Measurements from ENCODE around the gene KCNMA1. TPM values are rescaled to one million over a fixed set of nuclear protein-coding genes. Genes with fewer than 3 reads are reported as not detected.

KCNMA1 gene
- total and polyA plus RNA-seq, 10 donors: 9.3 to 114 (median 51.5) TPM

- H3K9me3 ChIP-seq: no peaks in the 10 kb centered on the region
- intact Hi-C loops (cut with DNase I; ENCODE audit: low total_unique reads): no loop called here
- H3K36me3 ChIP-seq: no peaks in the 10 kb centered on the region
- H3K4me1 ChIP-seq: no peaks in the 10 kb centered on the region
- no peaks in the 10 kb centered on the region for H3K27me3 ChIP-seq (replicated peaks in 1 of 7)
- 33 to 95% (median 71%) methylated on average over 1 of the region's 1 CpG for WGBS, 5 donors
- TF ChIP-seq CTCF (IDR thresholded peaks at IDR 0.05 in 8 of 11, conservative IDR thresholded peaks at IDR 0.05 in 3 of 11): no peak
- TF ChIP-seq POLR2AphosphoS5 (IDR thresholded peaks at IDR 0.05): no peak
- TF ChIP-seq POLR2A (IDR thresholded peaks at IDR 0.05): no peak
- H3K4me3 ChIP-seq: no peak overlapping the region
- DNase-seq: no peak
- no peak overlapping the region for H3K27ac ChIP-seq
These were observed 687.3 kb downstream of the KCNMA1 start for GRCh38 chr10:76950354-76950753.

- no peak for DNase-seq
- H3K27me3 ChIP-seq (replicated peaks in 1 of 7): no peaks in the 10 kb centered on the region
- no peaks in the 10 kb centered on the region for H3K36me3 ChIP-seq
- 84 to 94% (median 90%) methylated on average over 1 of the region's 1 CpG for WGBS, 5 donors
- peaks cover 0 to 8% (median 0%) of the 10 kb centered on the region in 6 donors for H3K4me1 ChIP-seq
- TF ChIP-seq POLR2A (IDR thresholded peaks at IDR 0.05): no peak
- TF ChIP-seq CTCF (IDR thresholded peaks at IDR 0.05 in 8 of 11, conservative IDR thresholded peaks at IDR 0.05 in 3 of 11): no peak
- TF ChIP-seq POLR2AphosphoS5 (IDR thresholded peaks at IDR 0.05): no peak
- H3K27ac ChIP-seq: no peak overlapping the region
- H3K9me3 ChIP-seq: no peaks in the 10 kb centered on the region
- intact Hi-C loops (cut with DNase I; ENCODE audit: low total_unique reads): no loop called here
- H3K4me3 ChIP-seq: no peak overlapping the region
These were observed 691.3 kb downstream of the KCNMA1 start for GRCh38 chr10:76946270-76946669.

- intact Hi-C loops (cut with DNase I; ENCODE audit: low total_unique reads): no loop called here
- Histone ChIP-seq H3K27me3 (replicated peaks in 1 of 7) (no peaks in the 10 kb centered on the region), H3K4me3 (no peak overlapping the region), H3K9me3 (no peaks in the 10 kb centered on the region), H3K36me3 (no peaks in the 10 kb centered on the region), H3K27ac (no peak overlapping the region), H3K4me1 (peaks cover 0 to 8% (median 0%) of the 10 kb centered on the region in 6 donors)
- TF ChIP-seq CTCF (IDR thresholded peaks at IDR 0.05 in 8 of 11, conservative IDR thresholded peaks at IDR 0.05 in 3 of 11): no peak
- no peak for TF ChIP-seq POLR2AphosphoS5 (IDR thresholded peaks at IDR 0.05)
- no peak for TF ChIP-seq POLR2A (IDR thresholded peaks at IDR 0.05)
- 83 to 96% (median 90%) methylated on average over 5 of the region's 5 CpGs for WGBS, 5 donors
- DNase-seq: no peak
These were observed 692.4 kb downstream of the KCNMA1 start for GRCh38 chr10:76945166-76945565.

GRCh38 chr10:76944640-76945039 lies 693.0 kb downstream of the KCNMA1 start:
- no peaks in the 10 kb centered on the region for H3K9me3 ChIP-seq
- no peak overlapping the region for H3K27ac ChIP-seq
- WGBS, 5 donors: 91 to 96% (median 95%) methylated on average over 7 of the region's 7 CpGs
- H3K4me1 ChIP-seq: peaks cover 0 to 8% (median 0%) of the 10 kb centered on the region in 6 donors
- DNase-seq: no peak
- H3K4me3 ChIP-seq: no peak overlapping the region
- H3K36me3 ChIP-seq: no peaks in the 10 kb centered on the region
- intact Hi-C loops (cut with DNase I; ENCODE audit: low total_unique reads): no loop called here
- TF ChIP-seq CTCF (IDR thresholded peaks at IDR 0.05 in 8 of 11, conservative IDR thresholded peaks at IDR 0.05 in 3 of 11): no peak
- no peak for TF ChIP-seq POLR2AphosphoS5 (IDR thresholded peaks at IDR 0.05)
- no peak for TF ChIP-seq POLR2A (IDR thresholded peaks at IDR 0.05)
- H3K27me3 ChIP-seq (replicated peaks in 1 of 7): no peaks in the 10 kb centered on the region
